Right cardiac atrium (tissue), 5 donors: ENCODE data around the gene C16orf96. TPM values are rescaled to one million over a fixed set of nuclear protein-coding genes. Genes with fewer than 3 reads are reported as not detected.

Experiments
- ATAC-seq, 2 donors: fragments of 200-7000 bp; cut with Tn5 transposase; one replicate each; pipeline versions ENCODE4 v1.8.0 to v1.9.1; 2020; ENCODE audit warnings: moderate library complexity in 2 of 2, mild to moderate bottlenecking in 1 of 2
- DNase-seq, 3 donors: peaks; one replicate each; pipeline ENCODE4 v3.0.0-alpha.2; 2020
- H3K27ac ChIP-seq: one replicate; pipeline ENCODE4 v1.5.1; 2013; ENCODE audit warnings: mild to moderate bottlenecking, low read length, control low read depth, moderate library complexity
- H3K27me3 ChIP-seq: one replicate; pipeline ENCODE4 v1.6.1; 2013; ENCODE audit not compliant: control insufficient read depth, insufficient read depth
- H3K4me1 ChIP-seq: one replicate; pipeline ENCODE4 v1.6.1; 2013; ENCODE audit warnings: low read length; ENCODE audit not compliant: control insufficient read depth, insufficient read depth
- H3K4me3 ChIP-seq: one replicate; pipeline ENCODE4 v1.5.1; 2013; ENCODE audit warnings: low read length, control low read depth
- H3K9me3 ChIP-seq: one replicate; pipeline ENCODE4 v1.6.1; 2013; ENCODE audit warnings: low read length; ENCODE audit not compliant: control insufficient read depth
- WGBS: extraction: QIAGEN DNeasy Blood & Tissue Kit; methylation state at CpG from one replicate; pipeline ENCODE4 v1.1.7; 2013; 5-methylcytosine and 5-hydroxymethylcytosine counted together
- intact Hi-C, 4 donors: fragments of 100-400 bp; cut with DNase I; formaldehyde crosslinking; loops; one replicate each; pipeline versions ENCODE4 v1.11.0 to v1.14.0; 2022 to 2023
- polyA plus RNA-seq: library from polyadenylated mRNA; stranded (reverse); fragments of 200-250 nt; gene quantifications from one replicate; pipeline ENCODE4 v1.2.3, GENCODE V29; 2013
- total RNA-seq, 4 donors: library from RNA; stranded (reverse); fragmentation: NEBNext Ultra II Directional; extraction: Animal tissue kit (Norgen Biotek cat#: 25700); gene quantifications; one replicate each; pipeline ENCODE4 v1.2.1, GENCODE V29; 2021
- donor health status: healthy with polysubstance abuse.
- donor health status: DM: no; HTN: yes; CAD: no.
- donor health status: DM: no; HTN: no; CAD: no.
- donor health status: DM: no; HTN: yes; CAD: no; lungs with severe emphysema.
- donor health status: DM: yes; HTN: yes; CAD: no.

C16orf96 gene
- total and polyA plus RNA-seq, 5 donors, result 0.02 to 0.09 (median 0.08) TPM; not detected in 1

GRCh38 chr16:4525634-4526277, 30.4 kb upstream of the C16orf96 start:
- DNase-seq (no peak), ATAC-seq (peak in 1 of 2 donors; percentile 7)
- Histone ChIP-seq H3K9me3 (no peaks in the 10 kb centered on the region), H3K27ac (no peak overlapping the region), H3K4me1 (peaks cover 20% of the 10 kb centered on the region), H3K4me3 (no peak overlapping the region), H3K27me3 (no peaks in the 10 kb centered on the region)
- intact Hi-C loops, result loop anchor here in 1 of 4 donors (5.0 kb wide), 1 partner anchor 48 kb away; the partner anchor contains the start of gene HMOX2
- WGBS, result 63% methylated on average over 13 of the region's 13 CpGs

- Histone ChIP-seq H3K27me3 (no peaks in the 10 kb centered on the region), H3K4me3 (no peak overlapping the region), H3K4me1 (peaks cover 15% of the 10 kb centered on the region), H3K9me3 (no peaks in the 10 kb centered on the region), H3K27ac (no peak overlapping the region)
- no peak for DNase-seq
- 73% methylated on average over 16 of the region's 16 CpGs for WGBS
- peak in 1 of 2 donors; percentile 16 for ATAC-seq
- intact Hi-C loops, result loop anchor here in 1 of 4 donors (5.0 kb wide), 1 partner anchor 52 kb away; the partner anchor contains the start of gene HMOX2
Measured at GRCh38 chr16:4529085-4530060, 26.8 kb upstream of the C16orf96 start.

GRCh38 chr16:4531811-4532210, 24.3 kb upstream of the C16orf96 start:
- ATAC-seq (no peak), DNase-seq (no peak)
- H3K27ac ChIP-seq, result no peak overlapping the region
- WGBS, result 89% methylated on average over 8 of the region's 8 CpGs
- H3K9me3 ChIP-seq, result no peaks in the 10 kb centered on the region
- H3K4me3 ChIP-seq, result no peak overlapping the region
- intact Hi-C loops, result no loop called here
- no peaks in the 10 kb centered on the region for H3K27me3 ChIP-seq
- peaks cover 8% of the 10 kb centered on the region for H3K4me1 ChIP-seq

- 89% methylated on average over 10 of the region's 10 CpGs for WGBS
- intact Hi-C loops, result no loop called here
- Histone ChIP-seq H3K9me3 (no peaks in the 10 kb centered on the region), H3K4me3 (no peak overlapping the region), H3K27me3 (no peaks in the 10 kb centered on the region), H3K27ac (no peak overlapping the region), H3K4me1 (peaks cover 8% of the 10 kb centered on the region)
- no peak for ATAC-seq
- DNase-seq, result no peak
Measured at GRCh38 chr16:4532238-4532637, 23.9 kb upstream of the C16orf96 start.

- ATAC-seq (no peak), DNase-seq (no peak)
- Histone ChIP-seq H3K27me3 (no peaks in the 10 kb centered on the region), H3K4me3 (no peak overlapping the region), H3K27ac (peak overlapping the region; percentile 25), H3K4me1 (peaks cover 8% of the 10 kb centered on the region), H3K9me3 (no peaks in the 10 kb centered on the region)
- intact Hi-C loops, result no loop called here
- 67% methylated on average over 6 of the region's 6 CpGs for WGBS
Measured at GRCh38 chr16:4533490-4533889, 22.6 kb upstream of the C16orf96 start.

GRCh38 chr16:4534151-4534790, 21.9 kb upstream of the C16orf96 start:
- no peak overlapping the region for H3K4me3 ChIP-seq
- DNase-seq (peak in 2 of 3 donors; percentile 34 to 67), ATAC-seq (peak in 1 of 2 donors; percentile 14)
- peak overlapping the region; percentile 78 for H3K27ac ChIP-seq
- peaks cover 8% of the 10 kb centered on the region for H3K4me1 ChIP-seq
- 67% methylated on average over 13 of the region's 13 CpGs for WGBS
- intact Hi-C loops, result no loop called here
- no peaks in the 10 kb centered on the region for H3K9me3 ChIP-seq
- H3K27me3 ChIP-seq, result no peaks in the 10 kb centered on the region

- H3K4me1 ChIP-seq, result peaks cover 8% of the 10 kb centered on the region
- H3K9me3 ChIP-seq, result no peaks in the 10 kb centered on the region
- H3K4me3 ChIP-seq, result no peak overlapping the region
- intact Hi-C loops, result no loop called here
- no peak overlapping the region for H3K27ac ChIP-seq
- DNase-seq (no peak), ATAC-seq (no peak)
- no peaks in the 10 kb centered on the region for H3K27me3 ChIP-seq
- WGBS, result 73% methylated on average over 7 of the region's 7 CpGs
Measured at GRCh38 chr16:4535627-4536108, 20.5 kb upstream of the C16orf96 start.

GRCh38 chr16:4536391-4537106, 19.6 kb upstream of the C16orf96 start:
- intact Hi-C loops, result no loop called here
- no peaks in the 10 kb centered on the region for H3K9me3 ChIP-seq
- no peak overlapping the region for H3K4me3 ChIP-seq
- H3K4me1 ChIP-seq, result peaks cover 8% of the 10 kb centered on the region
- H3K27me3 ChIP-seq, result no peaks in the 10 kb centered on the region
- ATAC-seq (no peak), DNase-seq (no peak)
- 88% methylated on average over 15 of the region's 15 CpGs for WGBS
- no peak overlapping the region for H3K27ac ChIP-seq

GRCh38 chr16:4537376-4538343, 18.5 kb upstream of the C16orf96 start:
- peak overlapping the region; percentile 68 for H3K4me3 ChIP-seq
- peak overlapping the region; percentile 43 for H3K27ac ChIP-seq
- DNase-seq (peak; percentile 52 to 77 (median 66)), ATAC-seq (peak; percentile 49 to 65)
- H3K27me3 ChIP-seq, result no peaks in the 10 kb centered on the region
- intact Hi-C loops, result no loop called here
- no peaks in the 10 kb centered on the region for H3K9me3 ChIP-seq
- WGBS, result 10% methylated on average over 75 of the region's 75 CpGs
- peaks cover 8% of the 10 kb centered on the region for H3K4me1 ChIP-seq
